Neutrophil (primary cell): Measurements from ENCODE around the gene CDK15.

Experiments
- H3K27ac ChIP-seq: fragments of 200-600 bp; sonication (generic); 2 replicates; pipeline ENCODE4 v1.5.1; 2016; ENCODE audit warnings: mild to moderate bottlenecking, moderate library complexity
- H3K27me3 ChIP-seq: fragments of 200-600 bp; sonication (generic); 2 replicates; pipeline ENCODE4 v1.6.0; 2016; ENCODE audit warnings: mild to moderate bottlenecking
- H3K36me3 ChIP-seq: fragments of 200-600 bp; sonication (generic); 2 replicates; pipeline ENCODE4 v1.5.1; 2017
- H3K4me1 ChIP-seq, 2 experiments: fragments of 200-600 bp in 1 of 2; sonication (generic) in 1 of 2; 1 replicate in 1 of 2; 2 replicates in 1 of 2; pipeline versions ENCODE4 v1.5.1 to v1.6.1; 2013 to 2016; ENCODE audit warnings: low read depth in 1 of 2, low read length in 1 of 2, mild to moderate bottlenecking in 1 of 2, moderate library complexity in 1 of 2; ENCODE audit not compliant: control insufficient read depth in 1 of 2, insufficient read depth in 1 of 2
- H3K4me3 ChIP-seq, 2 experiments: fragments of 200-600 bp in 1 of 2; sonication (generic) in 1 of 2; 1 replicate in 1 of 2; 2 replicates in 1 of 2; pipeline ENCODE4 v1.5.1; 2013 to 2016; ENCODE audit warnings: low read depth in 1 of 2, low read length in 1 of 2, mild to moderate bottlenecking in 1 of 2, moderate library complexity in 1 of 2
- H3K9me3 ChIP-seq: fragments of 200-600 bp; sonication (generic); 2 replicates; pipeline ENCODE4 v1.5.1; 2016
- TF ChIP-seq, protein P1 (sequence below): fragments of 200-600 bp; sonication (generic); IDR thresholded peaks from 2 replicates; pipeline ENCODE4 v1.5.1; 2016; ENCODE audit warnings: antibody characterized with exemption

Gene CDK15

DNA sequence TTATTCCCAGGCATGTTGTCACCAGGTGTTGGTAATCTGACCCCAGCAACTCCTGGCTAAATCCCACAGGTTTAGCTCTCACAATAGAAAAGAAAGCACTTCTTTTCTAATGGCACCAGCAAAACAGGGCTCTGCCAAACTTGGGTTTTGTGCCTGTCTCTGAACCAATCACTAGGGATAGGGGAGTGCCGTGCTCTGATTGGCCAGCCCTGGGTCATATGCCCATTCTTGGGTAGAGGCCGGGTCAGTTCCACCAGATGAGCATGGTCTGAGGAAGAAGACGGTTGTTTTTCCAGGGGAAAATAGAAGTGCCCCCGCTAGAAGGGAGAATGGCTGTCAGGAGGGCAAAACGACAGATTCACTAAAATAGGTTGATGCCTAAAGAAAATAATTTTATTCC, 14.7 kb downstream of the CDK15 start:
- H3K36me3 ChIP-seq: no peaks in the 10 kb centered on the region
- H3K4me1 ChIP-seq: no peaks in the 10 kb centered on the region
- H3K4me3 ChIP-seq: no peak overlapping the region
- no peaks in the 10 kb centered on the region for H3K27me3 ChIP-seq
- TF ChIP-seq, protein P1, sequence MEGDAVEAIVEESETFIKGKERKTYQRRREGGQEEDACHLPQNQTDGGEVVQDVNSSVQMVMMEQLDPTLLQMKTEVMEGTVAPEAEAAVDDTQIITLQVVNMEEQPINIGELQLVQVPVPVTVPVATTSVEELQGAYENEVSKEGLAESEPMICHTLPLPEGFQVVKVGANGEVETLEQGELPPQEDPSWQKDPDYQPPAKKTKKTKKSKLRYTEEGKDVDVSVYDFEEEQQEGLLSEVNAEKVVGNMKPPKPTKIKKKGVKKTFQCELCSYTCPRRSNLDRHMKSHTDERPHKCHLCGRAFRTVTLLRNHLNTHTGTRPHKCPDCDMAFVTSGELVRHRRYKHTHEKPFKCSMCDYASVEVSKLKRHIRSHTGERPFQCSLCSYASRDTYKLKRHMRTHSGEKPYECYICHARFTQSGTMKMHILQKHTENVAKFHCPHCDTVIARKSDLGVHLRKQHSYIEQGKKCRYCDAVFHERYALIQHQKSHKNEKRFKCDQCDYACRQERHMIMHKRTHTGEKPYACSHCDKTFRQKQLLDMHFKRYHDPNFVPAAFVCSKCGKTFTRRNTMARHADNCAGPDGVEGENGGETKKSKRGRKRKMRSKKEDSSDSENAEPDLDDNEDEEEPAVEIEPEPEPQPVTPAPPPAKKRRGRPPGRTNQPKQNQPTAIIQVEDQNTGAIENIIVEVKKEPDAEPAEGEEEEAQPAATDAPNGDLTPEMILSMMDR: no peak
- no peaks in the 10 kb centered on the region for H3K9me3 ChIP-seq
- no peak overlapping the region for H3K27ac ChIP-seq

DNA sequence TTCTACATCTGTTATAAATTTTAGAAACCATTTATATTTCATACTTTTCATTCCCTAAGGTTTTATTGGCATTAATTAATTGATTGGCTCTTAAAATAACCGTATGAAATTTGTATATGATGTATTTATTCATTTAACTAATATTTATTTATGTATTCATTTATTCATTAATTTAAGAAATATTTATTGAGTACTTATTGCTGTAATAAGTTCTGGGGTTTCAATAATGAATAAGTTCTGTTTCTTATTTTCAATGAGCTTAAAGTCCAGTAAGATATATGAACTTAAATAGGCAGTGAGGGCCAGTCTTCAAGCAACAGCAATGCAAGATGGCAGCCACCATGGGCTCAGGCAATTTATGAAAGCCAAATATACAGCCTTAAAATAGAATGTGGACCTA, 17.9 kb downstream of the CDK15 start:
- Histone ChIP-seq H3K27me3 (no peaks in the 10 kb centered on the region), H3K4me1 (no peaks in the 10 kb centered on the region), H3K9me3 (no peaks in the 10 kb centered on the region), H3K36me3 (no peaks in the 10 kb centered on the region), H3K27ac (no peak overlapping the region), H3K4me3 (no peak overlapping the region)
- TF ChIP-seq, protein P1: no peak

DNA sequence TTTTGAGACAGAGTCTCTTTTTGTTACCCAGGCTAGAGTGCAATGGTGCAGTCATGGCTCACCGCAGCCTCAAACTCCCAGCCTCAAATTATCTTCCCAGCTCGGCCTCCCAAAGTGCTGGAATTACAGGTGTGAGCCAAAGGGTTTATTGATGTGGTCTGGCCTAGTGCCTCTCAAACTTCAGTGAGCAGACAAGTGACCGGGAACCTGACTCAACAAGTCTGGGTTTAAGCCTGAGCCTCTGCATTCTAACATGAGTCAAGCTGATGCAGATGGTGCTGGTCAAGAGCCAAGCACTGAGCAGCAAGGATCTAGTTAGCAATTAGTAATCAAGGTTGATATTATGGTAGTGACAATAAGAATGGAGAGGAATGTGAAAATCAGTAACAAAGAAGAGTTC, 21.3 kb downstream of the CDK15 start:
- H3K4me1 ChIP-seq: no peaks in the 10 kb centered on the region
- H3K36me3 ChIP-seq: no peaks in the 10 kb centered on the region

DNA sequence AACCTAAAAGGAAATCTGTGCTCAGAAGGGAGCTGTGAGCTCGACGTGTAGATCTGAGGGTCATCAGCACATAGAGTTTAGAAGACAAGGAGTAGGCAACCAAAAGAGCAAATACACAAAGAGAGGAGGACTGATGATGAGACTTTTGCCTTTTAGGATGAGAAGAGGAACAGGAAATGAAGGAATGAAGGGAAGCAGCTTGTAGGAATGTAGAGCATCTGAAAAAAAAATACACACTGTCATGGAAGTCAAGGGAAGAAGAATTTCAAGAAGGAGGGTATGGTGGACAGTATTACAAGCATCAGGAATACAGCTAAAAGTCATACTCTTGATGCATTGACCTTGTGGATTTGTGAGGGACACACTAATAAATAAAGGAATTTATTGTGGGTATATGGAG, 21.9 kb downstream of the CDK15 start:
- no peak overlapping the region for H3K27ac ChIP-seq
- no peaks in the 10 kb centered on the region for H3K9me3 ChIP-seq
- H3K36me3 ChIP-seq: no peaks in the 10 kb centered on the region
- H3K27me3 ChIP-seq: no peaks in the 10 kb centered on the region
- TF ChIP-seq, protein P1: no peak
- no peak overlapping the region for H3K4me3 ChIP-seq
- no peaks in the 10 kb centered on the region for H3K4me1 ChIP-seq

More for the DNA sequence above, 21.3 kb downstream of the CDK15 start:
- H3K4me3 ChIP-seq: no peak overlapping the region
- no peaks in the 10 kb centered on the region for H3K9me3 ChIP-seq
- TF ChIP-seq, protein P1: no peak
- no peaks in the 10 kb centered on the region for H3K27me3 ChIP-seq
- H3K27ac ChIP-seq: no peak overlapping the region

GRCh38 chr2:201830666-201831065, 24.3 kb downstream of the CDK15 start:
- H3K36me3 ChIP-seq: no peaks in the 10 kb centered on the region
- TF ChIP-seq, protein P1: no peak
- H3K9me3 ChIP-seq: no peaks in the 10 kb centered on the region

GRCh38 chr2:201831469-201831868, 25.1 kb downstream of the CDK15 start:
- TF ChIP-seq, protein P1: no peak
- Histone ChIP-seq H3K27ac (no peak overlapping the region), H3K36me3 (no peaks in the 10 kb centered on the region)

More at GRCh38 chr2:201830666-201831065, 24.3 kb downstream of the CDK15 start:
- no peaks in the 10 kb centered on the region for H3K27me3 ChIP-seq
- no peak overlapping the region for H3K4me3 ChIP-seq
- no peak overlapping the region for H3K27ac ChIP-seq
- H3K4me1 ChIP-seq: no peaks in the 10 kb centered on the region

More at GRCh38 chr2:201831469-201831868, 25.1 kb downstream of the CDK15 start:
- Histone ChIP-seq H3K27me3 (no peaks in the 10 kb centered on the region), H3K4me1 (no peaks in the 10 kb centered on the region), H3K9me3 (no peaks in the 10 kb centered on the region), H3K4me3 (no peak overlapping the region)
